GM19467 (cell line): ENCODE measurements around the gene OR52E1.
"Not testable (repeated sequence)": the region's sequence is repeated elsewhere in the genome, so short reads cannot be mapped to it uniquely, and the experiment has no call there.

Experiments used
- ATAC-seq: cut with Tn5 transposase; IDR thresholded peaks from one replicate; pipeline ENCODE4 v1.9.1; 2021; ENCODE audit warnings: mild to moderate bottlenecking, moderate library complexity; ENCODE audit not compliant: unreplicated experiment

Gene OR52E1

GRCh38 chr11:5069272-5069671 is at the start of gene OR52E1:
Gene OR52E1 (plus strand): TSS chr11:5069572.
- ATAC-seq = no peak

- ATAC-seq = no peak
Observed at GRCh38 chr11:5021996-5022395, 47.4 kb upstream of the OR52E1 start.

- ATAC-seq = no peak
Observed at GRCh38 chr11:5036669-5037068, 32.7 kb upstream of the OR52E1 start.

GRCh38 chr11:5037926-5038325 is 31.4 kb upstream of the OR52E1 start:
- no peak for ATAC-seq

- ATAC-seq = no peak
Observed at GRCh38 chr11:5038341-5038740, 31.0 kb upstream of the OR52E1 start.

GRCh38 chr11:5040876-5041275 is 28.5 kb upstream of the OR52E1 start:
- no peak for ATAC-seq

GRCh38 chr11:5042091-5042490 is 27.3 kb upstream of the OR52E1 start:
- ATAC-seq = no peak

GRCh38 chr11:5043380-5043779 is 26.0 kb upstream of the OR52E1 start:
- no peak for ATAC-seq

- no peak for ATAC-seq
Observed at GRCh38 chr11:5046226-5046625, 23.1 kb upstream of the OR52E1 start, which contains the start of gene OR52J3. Gene OR52J3 (plus strand): TSS chr11:5046526. CDS start chr11:5046526, 0 bp downstream.

- ATAC-seq = no peak
Observed at GRCh38 chr11:5046754-5047330, 22.5 kb upstream of the OR52E1 start.

GRCh38 chr11:5058679-5059078 is 10.7 kb upstream of the OR52E1 start:
- not testable (repeated sequence) for ATAC-seq

- no peak for ATAC-seq
Observed at GRCh38 chr11:5059391-5059790, 10.0 kb upstream of the OR52E1 start, which contains the start of gene OR52E2. Gene OR52E2 (minus strand): TSS chr11:5059627. CDS start chr11:5059627, 0 bp downstream.

GRCh38 chr11:5065027-5065426 is 4.3 kb upstream of the OR52E1 start:
- no peak for ATAC-seq

GRCh38 chr11:5071799-5072198 is 2.4 kb downstream of the OR52E1 start:
- ATAC-seq = no peak

GRCh38 chr11:5081405-5081804 is 12.0 kb downstream of the OR52E1 start:
- no peak for ATAC-seq

- ATAC-seq = no peak
Observed at GRCh38 chr11:5083602-5084001, 14.2 kb downstream of the OR52E1 start.

- ATAC-seq = no peak
Observed at GRCh38 chr11:5088556-5088955, 19.2 kb downstream of the OR52E1 start.

GRCh38 chr11:5090668-5091067 is 21.3 kb downstream of the OR52E1 start:
- no peak for ATAC-seq

GRCh38 chr11:5092821-5093585 is 23.6 kb downstream of the OR52E1 start:
- no peak for ATAC-seq

GRCh38 chr11:5096011-5096410 is 26.6 kb downstream of the OR52E1 start:
- no peak for ATAC-seq

GRCh38 chr11:5102246-5102645 is 32.9 kb downstream of the OR52E1 start:
- no peak for ATAC-seq

GRCh38 chr11:5103066-5103465 is 33.7 kb downstream of the OR52E1 start:
- ATAC-seq = no peak
